Measurements from ENCODE around the gene OXCT1. TPM values are rescaled to one million over a fixed set of nuclear protein-coding genes. Genes with fewer than 3 reads are reported as not detected.
"Not testable (repeated sequence)": the region's sequence is repeated elsewhere in the genome, so short reads cannot be mapped to it uniquely, and the experiment has no call there.

The OXCT1 gene
- total RNA-seq, 2 experiments from 2014 or later, result 65.0 to 70.5 TPM

GRCh38 chr5:41751867-41752266 is 118.4 kb downstream of the OXCT1 start:
- Mint-ChIP-seq H3K4me1 (ENCODE audit: low read depth) (peaks cover 31% of the 10 kb centered on the region), H3K4me3 (no peak overlapping the region), H3K36me3 (ENCODE audit: low read depth) (peaks cover 43% of the 10 kb centered on the region), H3K9me3 (no peaks in the 10 kb centered on the region), H3K27me3 (no peaks in the 10 kb centered on the region), H3K27ac (no peak overlapping the region)
- intact Hi-C loops (cut with micrococcal nuclease), result no loop called here
- no peak for DNase-seq
- ChIA-PET POLR2A (no interaction called here), CTCF (interaction anchor here (1.0 kb wide), 1 partner anchor 305 kb away, joined by 3 read pairs; no protein-coding TSS in a partner anchor)
- ATAC-seq, result no peak
- no peak for TF ChIP-seq CTCF (IDR thresholded peaks at IDR 0.05)

- ChIA-PET CTCF (no interaction called here), POLR2A (interaction anchor here (1.6 kb wide), 1 partner anchor 18 kb away, joined by 4 read pairs; no protein-coding TSS in a partner anchor)
- Mint-ChIP-seq H3K4me1 (ENCODE audit: low read depth) (peaks cover 29% of the 10 kb centered on the region), H3K9me3 (peaks cover 2% of the 10 kb centered on the region), H3K36me3 (ENCODE audit: low read depth) (peaks cover 31% of the 10 kb centered on the region), H3K27ac (no peak overlapping the region), H3K27me3 (no peaks in the 10 kb centered on the region), H3K4me3 (no peak overlapping the region)
- intact Hi-C loops (cut with micrococcal nuclease), result no loop called here
- no peak for TF ChIP-seq CTCF (IDR thresholded peaks at IDR 0.05)
- peak; percentile 62 for DNase-seq
- peak; percentile 94 for ATAC-seq
These were observed 121.6 kb downstream of the OXCT1 start for GRCh38 chr5:41748631-41749030.

GRCh38 chr5:41747708-41748107 is 122.5 kb downstream of the OXCT1 start:
- ChIA-PET CTCF (interaction anchor here (0.8 kb wide), 1 partner anchor 109 kb away, joined by 3 read pairs; no protein-coding TSS in a partner anchor), POLR2A (interaction anchor here (1.6 kb wide), 1 partner anchor 19 kb away, joined by 4 read pairs; no protein-coding TSS in a partner anchor)
- Mint-ChIP-seq H3K36me3 (ENCODE audit: low read depth) (peaks cover 33% of the 10 kb centered on the region), H3K9me3 (peaks cover 2% of the 10 kb centered on the region), H3K27ac (no peak overlapping the region), H3K4me3 (no peak overlapping the region), H3K4me1 (ENCODE audit: low read depth) (peaks cover 28% of the 10 kb centered on the region), H3K27me3 (no peaks in the 10 kb centered on the region)
- TF ChIP-seq CTCF (IDR thresholded peaks at IDR 0.05), result no peak
- intact Hi-C loops (cut with micrococcal nuclease), result no loop called here
- no peak for DNase-seq
- no peak for ATAC-seq

GRCh38 chr5:41747301-41747700 is 122.9 kb downstream of the OXCT1 start:
- no peak for ATAC-seq
- H3K4me3 Mint-ChIP-seq, result no peak overlapping the region
- H3K4me1 Mint-ChIP-seq (ENCODE audit: low read depth), result peaks cover 26% of the 10 kb centered on the region
- ChIA-PET CTCF (interaction anchor here (0.8 kb wide), 1 partner anchor 109 kb away, joined by 3 read pairs; no protein-coding TSS in a partner anchor), POLR2A (interaction anchor here (1.6 kb wide), 1 partner anchor 19 kb away, joined by 4 read pairs; no protein-coding TSS in a partner anchor)
- H3K9me3 Mint-ChIP-seq, result peaks cover 2% of the 10 kb centered on the region
- peaks cover 35% of the 10 kb centered on the region for H3K36me3 Mint-ChIP-seq (ENCODE audit: low read depth)
- no peak overlapping the region for H3K27ac Mint-ChIP-seq
- no peak for TF ChIP-seq CTCF (IDR thresholded peaks at IDR 0.05)
- intact Hi-C loops (cut with micrococcal nuclease), result no loop called here
- H3K27me3 Mint-ChIP-seq, result no peaks in the 10 kb centered on the region
- DNase-seq, result no peak

GRCh38 chr5:41742608-41743007 is 127.6 kb downstream of the OXCT1 start:
- DNase-seq; H3K27ac Mint-ChIP-seq; H3K4me1 Mint-ChIP-seq (ENCODE audit: low read depth); POLR2A ChIA-PET; ATAC-seq; H3K9me3 Mint-ChIP-seq; H3K27me3 Mint-ChIP-seq; CTCF ChIA-PET; intact Hi-C loops (cut with micrococcal nuclease); H3K4me3 Mint-ChIP-seq: not testable (repeated sequence)
- H3K36me3 Mint-ChIP-seq (ENCODE audit: low read depth), result peaks cover 46% of the 10 kb centered on the region
